C4-2B (cell line): ENCODE data around the gene FOXP1.

Source experiments
- H3K27ac ChIP-seq: fragments of 450-650 bp; 2 replicates; pipeline ENCODE4 v1.5.1; 2017
- ZFX ChIP-seq: fragments of 450-650 bp; IDR thresholded peaks from 2 replicates; pipeline ENCODE4 v1.6.1; 2017
- TF ChIP-seq, protein P1 (sequence below): fragments of 450-650 bp; conservative IDR thresholded peaks from 2 replicates; pipeline ENCODE4 v1.5.1; 2017; ENCODE audit warnings: mild to moderate bottlenecking

The FOXP1 gene

DNA sequence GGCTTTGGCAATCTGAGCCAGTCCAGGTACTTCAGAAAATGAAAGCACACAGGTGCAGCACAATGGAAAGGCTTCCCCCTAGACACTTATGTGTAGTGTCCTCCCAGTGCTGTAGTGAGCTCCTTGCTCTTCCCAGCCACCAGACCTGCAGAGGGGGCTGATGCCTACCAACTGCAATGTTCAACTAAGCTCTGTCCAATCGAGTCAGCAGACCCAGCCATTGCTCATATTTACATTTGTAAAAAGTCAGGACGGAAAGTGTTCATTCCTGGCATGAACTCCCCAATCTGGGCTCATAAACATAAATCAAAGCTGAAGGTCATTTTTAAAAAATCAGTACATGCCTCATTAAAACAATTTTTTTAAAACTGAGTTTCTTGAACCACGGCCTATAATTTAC lies 73.0 kb downstream of the FOXP1 start:
- H3K27ac ChIP-seq, result no peak overlapping the region
- TF ChIP-seq, protein P1, sequence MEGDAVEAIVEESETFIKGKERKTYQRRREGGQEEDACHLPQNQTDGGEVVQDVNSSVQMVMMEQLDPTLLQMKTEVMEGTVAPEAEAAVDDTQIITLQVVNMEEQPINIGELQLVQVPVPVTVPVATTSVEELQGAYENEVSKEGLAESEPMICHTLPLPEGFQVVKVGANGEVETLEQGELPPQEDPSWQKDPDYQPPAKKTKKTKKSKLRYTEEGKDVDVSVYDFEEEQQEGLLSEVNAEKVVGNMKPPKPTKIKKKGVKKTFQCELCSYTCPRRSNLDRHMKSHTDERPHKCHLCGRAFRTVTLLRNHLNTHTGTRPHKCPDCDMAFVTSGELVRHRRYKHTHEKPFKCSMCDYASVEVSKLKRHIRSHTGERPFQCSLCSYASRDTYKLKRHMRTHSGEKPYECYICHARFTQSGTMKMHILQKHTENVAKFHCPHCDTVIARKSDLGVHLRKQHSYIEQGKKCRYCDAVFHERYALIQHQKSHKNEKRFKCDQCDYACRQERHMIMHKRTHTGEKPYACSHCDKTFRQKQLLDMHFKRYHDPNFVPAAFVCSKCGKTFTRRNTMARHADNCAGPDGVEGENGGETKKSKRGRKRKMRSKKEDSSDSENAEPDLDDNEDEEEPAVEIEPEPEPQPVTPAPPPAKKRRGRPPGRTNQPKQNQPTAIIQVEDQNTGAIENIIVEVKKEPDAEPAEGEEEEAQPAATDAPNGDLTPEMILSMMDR, result no peak
- no peak for TF ChIP-seq ZFX

DNA sequence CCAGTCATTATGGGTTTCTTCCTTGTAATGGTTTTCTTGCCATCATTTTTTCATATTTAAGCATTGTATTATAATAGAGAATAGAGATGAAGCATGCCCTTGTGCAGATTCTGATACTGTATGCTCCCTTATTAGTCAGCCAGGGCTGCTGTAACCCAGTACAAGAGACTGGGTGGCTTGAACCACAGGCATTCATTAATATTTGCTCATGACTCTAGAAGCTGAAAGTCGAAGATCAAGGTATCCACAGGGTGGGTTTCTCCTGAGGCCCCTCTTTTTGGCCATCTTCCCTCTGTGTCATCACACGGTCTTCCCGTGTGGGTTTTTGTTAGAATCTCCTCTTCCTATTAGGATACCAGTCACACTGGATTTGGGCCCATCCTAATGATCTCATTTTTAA lies 74.5 kb downstream of the FOXP1 start:
- H3K27ac ChIP-seq, result no peak overlapping the region
- TF ChIP-seq, protein P1, result no peak
- TF ChIP-seq ZFX, result no peak

DNA sequence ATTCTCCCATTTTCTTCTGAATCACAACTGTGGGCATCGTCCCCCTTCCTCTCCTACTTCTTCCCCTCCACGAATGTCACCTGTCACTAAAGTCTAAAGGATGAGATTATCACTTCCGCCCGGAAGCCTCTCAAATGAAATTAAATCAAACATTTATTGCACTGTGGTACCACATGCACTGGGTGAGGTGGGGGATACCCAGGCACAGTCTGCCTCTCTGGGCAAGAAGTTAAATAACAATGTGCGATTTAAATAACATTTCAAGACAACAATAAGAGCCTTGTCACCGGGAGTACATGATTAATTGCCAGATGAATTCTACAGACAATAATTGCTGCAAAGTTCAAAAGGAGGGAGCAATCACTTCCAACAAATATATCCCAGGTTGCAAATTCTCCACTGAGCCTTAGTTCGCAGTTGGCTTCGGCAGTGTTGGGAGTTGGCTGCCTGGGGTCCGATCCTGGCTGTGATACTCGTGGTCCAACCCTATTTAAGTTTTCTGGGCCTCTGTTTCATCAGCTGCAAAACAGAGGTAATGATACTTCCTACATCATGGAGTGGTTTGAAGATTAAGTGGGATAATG lies 77.7 kb downstream of the FOXP1 start:
- no peak overlapping the region for H3K27ac ChIP-seq
- no peak for TF ChIP-seq ZFX
- TF ChIP-seq, protein P1, result no peak

DNA sequence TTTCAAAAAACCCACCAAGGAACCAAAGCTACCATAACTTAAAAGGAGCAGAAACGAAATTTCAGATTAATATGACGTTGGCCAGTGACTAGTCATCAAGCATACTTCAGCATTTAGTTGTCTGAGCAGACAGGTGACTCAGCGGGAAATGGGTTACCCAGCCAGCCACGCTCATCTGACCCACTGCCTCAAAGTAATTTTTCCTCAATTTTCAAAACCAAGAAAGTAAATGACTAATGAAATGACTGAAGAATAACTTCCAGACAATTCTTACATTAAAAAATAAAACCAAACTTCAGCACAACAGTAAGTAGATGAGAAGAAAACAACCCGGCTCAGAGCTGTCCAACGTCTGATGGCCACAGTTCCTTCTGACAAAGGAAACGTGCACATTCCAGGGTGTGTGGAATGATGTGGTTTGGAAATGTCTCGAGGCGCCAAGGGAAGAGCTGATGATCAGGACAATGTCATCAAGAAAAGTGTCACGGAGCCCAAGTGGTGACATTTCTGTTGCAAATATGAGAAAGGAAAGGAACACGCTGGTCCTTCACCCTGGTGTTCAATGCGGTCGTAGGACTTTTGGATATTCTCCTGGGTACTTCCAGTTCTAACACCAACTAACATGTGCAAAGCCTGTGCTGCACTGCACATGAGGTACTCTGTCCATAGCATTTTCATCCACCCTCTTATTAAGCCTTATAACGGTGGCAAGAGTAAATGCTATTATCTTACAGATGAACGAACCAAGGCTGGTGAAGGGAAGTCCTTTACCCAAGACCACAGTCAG lies 79.1 kb downstream of the FOXP1 start:
- no peak overlapping the region for H3K27ac ChIP-seq
- TF ChIP-seq ZFX, result no peak
- TF ChIP-seq, protein P1, result no peak

DNA sequence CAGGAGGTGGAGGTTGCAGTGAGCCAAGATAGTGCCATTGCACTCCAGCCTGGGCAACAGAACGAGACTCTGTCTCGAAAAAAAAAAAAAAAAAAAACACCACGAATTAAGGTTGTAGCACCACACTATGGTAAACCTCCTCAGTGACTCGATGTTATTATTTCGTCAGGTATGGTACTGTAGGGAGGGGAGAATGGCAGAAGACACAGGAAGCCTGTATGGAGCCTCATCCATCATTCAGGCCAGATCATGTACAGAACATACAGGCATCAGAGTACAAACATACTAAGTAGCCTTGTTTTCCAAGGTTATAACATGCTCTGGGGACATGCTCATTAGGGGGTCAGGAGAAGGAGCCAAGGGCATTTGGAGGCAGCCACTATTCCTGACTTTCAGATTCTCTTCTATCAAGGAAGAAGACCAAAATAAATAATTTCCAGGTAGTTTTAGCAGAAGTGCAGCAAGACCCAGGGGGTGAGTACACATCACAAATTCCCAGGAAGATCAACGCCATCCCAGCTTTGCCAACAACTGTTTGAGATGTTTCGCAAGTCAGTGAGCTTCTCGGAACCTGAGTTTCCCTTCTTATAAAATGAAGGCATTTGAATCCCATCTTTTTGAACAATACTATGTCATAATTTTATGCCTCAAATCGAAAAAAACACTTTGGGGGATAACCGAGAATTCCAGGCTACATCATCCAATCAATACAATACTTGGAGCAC lies 79.8 kb downstream of the FOXP1 start:
- H3K27ac ChIP-seq, result no peak overlapping the region
- TF ChIP-seq, protein P1, result no peak
- no peak for TF ChIP-seq ZFX

DNA sequence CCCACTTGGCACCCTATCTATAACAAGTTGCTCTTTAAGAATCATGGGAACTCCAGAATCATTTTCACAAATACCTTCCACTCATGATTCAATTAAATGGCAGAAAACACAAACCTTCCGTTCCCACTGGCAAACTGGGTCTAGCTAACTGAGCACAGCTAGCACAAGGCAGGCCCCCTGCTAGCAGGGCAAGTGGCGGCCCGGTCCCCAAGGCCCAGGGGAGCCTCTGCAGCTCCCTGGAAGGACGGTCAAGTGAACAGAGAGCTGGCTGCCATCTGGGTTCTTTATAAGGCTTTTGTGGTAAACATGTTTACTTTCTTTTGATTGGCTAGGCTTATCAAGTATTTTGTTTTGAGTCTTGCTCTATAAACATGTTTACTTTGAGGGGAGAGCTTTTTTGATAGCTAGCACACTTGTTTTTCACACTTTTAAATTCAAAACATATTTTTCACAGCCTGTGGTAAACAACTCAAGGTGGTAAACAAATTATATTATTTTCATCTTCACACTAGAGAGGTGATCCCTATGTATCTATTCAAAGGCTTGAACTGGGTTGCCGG lies 81.4 kb downstream of the FOXP1 start:
- H3K27ac ChIP-seq, result no peak overlapping the region
- TF ChIP-seq, protein P1, result no peak
- TF ChIP-seq ZFX, result no peak

GRCh38 chr3:71500696-71501095 lies 82.8 kb downstream of the FOXP1 start:
- H3K27ac ChIP-seq, result no peak overlapping the region
- no peak for TF ChIP-seq ZFX
- TF ChIP-seq, protein P1, result no peak
